Fibroblast of skin of left quadriceps (primary cell): ENCODE measurements around the gene DHX15.

Experiments
- DNase-seq, 2 experiments: peaks; one replicate each; pipeline ENCODE4 v3.0.0-alpha.2; 2013; ENCODE audit warnings: low read depth in 2 of 2

DHX15 gene

GRCh38 chr4:24482871-24483270 lies 101.5 kb downstream of the DHX15 start:
- no peak for DNase-seq

GRCh38 chr4:24477919-24478318 lies 106.4 kb downstream of the DHX15 start:
- DNase-seq, result peak; percentile 70 to 74
